Measurements from ENCODE around the gene GNAQ. TPM values are rescaled to one million over a fixed set of nuclear protein-coding genes. Genes with fewer than 3 reads are reported as not detected.

The GNAQ gene
- polyA plus RNA-seq, 1 of the 3 experiments (the other 2 are of a cell fraction) = 20.9 TPM

GRCh38 chr9:77912895-77913693 is 118.5 kb downstream of the GNAQ start:
- no peaks in the 10 kb centered on the region for H3K9me3 ChIP-seq
- no peak for DNase-seq
- H3K79me2 ChIP-seq (ENCODE audit: insufficient read depth) = peaks cover 70% of the 10 kb centered on the region
- ChIA-PET POLR2A (no interaction called here), CTCF (interaction anchor here (0.7 to 1.0 kb wide), 2 partner anchors 168 to 457 kb away, joined by 3 read pairs; no protein-coding TSS in a partner anchor)
- no peak overlapping the region for H2AFZ ChIP-seq (ENCODE audit: low read depth)
- H3K9me2 ChIP-seq = no peaks in the 10 kb centered on the region
- peaks cover 14% of the 10 kb centered on the region for H3F3A ChIP-seq (replicated peaks; ENCODE audit: insufficient read depth)
- TF ChIP-seq CHD2 (IDR thresholded peaks at IDR 0.05; ENCODE audit: low read length, partially characterized antibody) = no peak
- no peak for TF ChIP-seq NFIC (IDR thresholded peaks at IDR 0.05; ENCODE audit: borderline replicate concordance)
- TF ChIP-seq USF2 (IDR thresholded peaks at IDR 0.05; ENCODE audit: borderline replicate concordance, low read depth, low read length) = no peak
- no peak for TF ChIP-seq TEAD4 (IDR thresholded peaks at IDR 0.05; ENCODE audit: borderline replicate concordance, insufficient read depth)
- TF ChIP-seq RXRA (IDR thresholded peaks at IDR 0.05; ENCODE audit: borderline replicate concordance, low read depth) = no peak
- WGBS (ENCODE audit: low lambda C conversion rate) = 94% methylated on average over 3 of the region's 3 CpGs
- H3K4me2 ChIP-seq = no peak overlapping the region
- peaks cover 6% of the 10 kb centered on the region; the same call in 1 of the 2 replicates for H4K20me1 ChIP-seq (ENCODE audit: insufficient read depth)
- peaks cover 3 to 7% of the 10 kb centered on the region in 2 experiments for H3K36me3 ChIP-seq (replicated peaks in 1 of 2; ENCODE audit: control insufficient read depth in 1 of 2, insufficient read depth in 2 of 2, low read length in 1 of 2)
- H3K27me3 ChIP-seq (ENCODE audit: insufficient read depth) = no peaks in the 10 kb centered on the region
- no peak overlapping the region for H3K9ac ChIP-seq
- no peak overlapping the region for H3K27ac ChIP-seq (ENCODE audit: low read depth in 2 of 2, low read length in 1 of 2)
- H3K4me3 ChIP-seq (ENCODE audit: low read depth in 2 of 2, low read length in 1 of 2) = no peak overlapping the region
- H3K4me1 ChIP-seq (ENCODE audit: control insufficient read depth in 1 of 2, insufficient read depth in 2 of 2, low read depth in 1 of 2, low read length in 1 of 2) = peaks cover 0 to 11% of the 10 kb centered on the region in 2 experiments; a peak in 3 of 4 replicates

- CTCF ChIA-PET = interaction anchor here (1.0 kb wide), 1 partner anchor 14 kb away, joined by 5 read pairs; no protein-coding TSS in a partner anchor
- Histone ChIP-seq H4K20me1 (ENCODE audit: insufficient read depth) (peaks cover 6% of the 10 kb centered on the region; the same call in 1 of the 2 replicates), H3K4me2 (no peak overlapping the region), H3K36me3 (replicated peaks in 1 of 2; ENCODE audit: control insufficient read depth in 1 of 2, insufficient read depth in 2 of 2, low read length in 1 of 2) (peaks cover 3% of the 10 kb centered on the region in 2 experiments), H3K9me3 (no peaks in the 10 kb centered on the region), H3K27me3 (ENCODE audit: insufficient read depth) (no peaks in the 10 kb centered on the region), H3K4me3 (ENCODE audit: low read depth in 2 of 2, low read length in 1 of 2) (no peak overlapping the region), H3K27ac (ENCODE audit: low read depth in 2 of 2, low read length in 1 of 2) (no peak overlapping the region), H3K9me2 (no peaks in the 10 kb centered on the region), H3K4me1 (ENCODE audit: control insufficient read depth in 1 of 2, insufficient read depth in 2 of 2, low read depth in 1 of 2, low read length in 1 of 2) (peaks cover 3 to 16% of the 10 kb centered on the region in 2 experiments; a peak in 3 of 4 replicates), H3F3A (replicated peaks; ENCODE audit: insufficient read depth) (peaks cover 14% of the 10 kb centered on the region), H2AFZ (ENCODE audit: low read depth) (no peak overlapping the region), H3K9ac (no peak overlapping the region), H3K79me2 (ENCODE audit: insufficient read depth) (peaks cover 70% of the 10 kb centered on the region)
- POLR2A ChIA-PET = interaction anchor here (1.2 kb wide), 1 partner anchor 15 kb away, joined by 3 read pairs; no protein-coding TSS in a partner anchor
- no peak for DNase-seq
- TF ChIP-seq RXRA (IDR thresholded peaks at IDR 0.05; ENCODE audit: borderline replicate concordance, low read depth) = no peak
- WGBS (ENCODE audit: low lambda C conversion rate) = 91% methylated on average over 2 of the region's 2 CpGs
Measured at GRCh38 chr9:77911928-77912327, 119.7 kb downstream of the GNAQ start.

GRCh38 chr9:77910194-77910621 is 121.4 kb downstream of the GNAQ start:
- H4K20me1 ChIP-seq (ENCODE audit: insufficient read depth) = peaks cover 6% of the 10 kb centered on the region; the same call in 1 of the 2 replicates
- TF ChIP-seq IRF3 (IDR thresholded peaks at IDR 0.05; ENCODE audit: low read depth, low read length) = no peak
- TF ChIP-seq YY1 (IDR thresholded peaks at IDR 0.05; ENCODE audit: low read depth) = no peak
- no peak for TF ChIP-seq FOXJ3 (CRISPR knock-in tag; IDR thresholded peaks at IDR 0.05)
- no peak for TF ChIP-seq RCOR1 (IDR thresholded peaks at IDR 0.05; ENCODE audit: low read length)
- no peak for TF ChIP-seq USF2 (IDR thresholded peaks at IDR 0.05; ENCODE audit: borderline replicate concordance, low read depth, low read length)
- no peak for TF ChIP-seq MEF2A (IDR thresholded peaks at IDR 0.05; ENCODE audit: borderline replicate concordance, low read depth)
- TF ChIP-seq SMC3 (IDR thresholded peaks at IDR 0.05; ENCODE audit: low read depth, low read length) = no peak
- no peak for TF ChIP-seq USF1 (IDR thresholded peaks at IDR 0.05; ENCODE audit: borderline replicate concordance, low read depth)
- no peak for TF ChIP-seq POLR2AphosphoS5 (IDR thresholded peaks at IDR 0.05; ENCODE audit: low read depth, low read length)

More at GRCh38 chr9:77910194-77910621, 121.4 kb downstream of the GNAQ start:
- H3K79me2 ChIP-seq (ENCODE audit: insufficient read depth) = peaks cover 60% of the 10 kb centered on the region
- WGBS (ENCODE audit: low lambda C conversion rate) = 93% methylated on average over 5 of the region's 5 CpGs
- CTCF ChIA-PET = no interaction called here
- no peak overlapping the region for H3K4me3 ChIP-seq (ENCODE audit: low read depth in 2 of 2, low read length in 1 of 2)
- no peak overlapping the region for H2AFZ ChIP-seq (ENCODE audit: low read depth)
- no peaks in the 10 kb centered on the region for H3K9me2 ChIP-seq
- peaks cover 0 to 5% of the 10 kb centered on the region in 2 experiments for H3K36me3 ChIP-seq (replicated peaks in 1 of 2; ENCODE audit: control insufficient read depth in 1 of 2, insufficient read depth in 2 of 2, low read length in 1 of 2)
- peaks cover 3 to 16% of the 10 kb centered on the region in 2 experiments; a peak in 3 of 4 replicates for H3K4me1 ChIP-seq (ENCODE audit: control insufficient read depth in 1 of 2, insufficient read depth in 2 of 2, low read depth in 1 of 2, low read length in 1 of 2)
- H3K27ac ChIP-seq (ENCODE audit: low read depth in 2 of 2, low read length in 1 of 2) = no peak overlapping the region
- H3K4me2 ChIP-seq = no peak overlapping the region
- H3F3A ChIP-seq (replicated peaks; ENCODE audit: insufficient read depth) = peaks cover 14% of the 10 kb centered on the region
- H3K9ac ChIP-seq = no peak overlapping the region
- no peaks in the 10 kb centered on the region for H3K9me3 ChIP-seq
- H3K27me3 ChIP-seq (ENCODE audit: insufficient read depth) = no peaks in the 10 kb centered on the region
- DNase-seq = no peak
- POLR2A ChIA-PET = no interaction called here

All from SK-N-SH (cell line).